ENCODE results near the gene APEX2.

APEX2 gene

DNA sequence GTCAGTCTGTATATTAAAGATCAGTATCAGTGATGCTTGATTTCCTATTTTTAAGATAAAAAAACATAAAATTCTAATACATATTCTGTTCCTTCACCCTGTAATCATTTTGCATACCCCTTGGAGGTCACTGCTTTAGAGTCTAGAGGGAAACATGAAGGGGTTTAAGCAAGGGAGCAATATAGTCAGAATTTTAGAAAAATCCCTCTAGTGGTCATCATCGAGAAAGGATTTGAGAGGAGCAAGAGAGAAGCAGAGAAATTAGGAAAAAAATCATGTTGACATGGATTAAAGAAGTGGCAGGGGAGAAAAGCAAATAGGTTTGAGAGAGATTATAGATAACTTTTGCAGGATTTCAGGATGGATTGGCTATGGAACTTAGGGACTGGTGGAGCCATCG is 11.1 kb downstream of the APEX2 start:
- TF ChIP-seq FOXP2 (optimal IDR thresholded peaks at IDR 0.05; ENCODE audit: borderline replicate concordance, extremely low read depth, extremely low read length, insufficient read depth) (no peak), POLR2AphosphoS5 (IDR thresholded peaks at IDR 0.05; ENCODE audit: low read depth, low read length) (no peak), SIN3A (IDR thresholded peaks at IDR 0.05; ENCODE audit: borderline replicate concordance, insufficient read depth, low read length) (no peak), TAF1 (IDR thresholded peaks at IDR 0.05; ENCODE audit: borderline replicate concordance, insufficient read depth, low read length) (no peak)
- TF ChIP-seq, protein P1, sequence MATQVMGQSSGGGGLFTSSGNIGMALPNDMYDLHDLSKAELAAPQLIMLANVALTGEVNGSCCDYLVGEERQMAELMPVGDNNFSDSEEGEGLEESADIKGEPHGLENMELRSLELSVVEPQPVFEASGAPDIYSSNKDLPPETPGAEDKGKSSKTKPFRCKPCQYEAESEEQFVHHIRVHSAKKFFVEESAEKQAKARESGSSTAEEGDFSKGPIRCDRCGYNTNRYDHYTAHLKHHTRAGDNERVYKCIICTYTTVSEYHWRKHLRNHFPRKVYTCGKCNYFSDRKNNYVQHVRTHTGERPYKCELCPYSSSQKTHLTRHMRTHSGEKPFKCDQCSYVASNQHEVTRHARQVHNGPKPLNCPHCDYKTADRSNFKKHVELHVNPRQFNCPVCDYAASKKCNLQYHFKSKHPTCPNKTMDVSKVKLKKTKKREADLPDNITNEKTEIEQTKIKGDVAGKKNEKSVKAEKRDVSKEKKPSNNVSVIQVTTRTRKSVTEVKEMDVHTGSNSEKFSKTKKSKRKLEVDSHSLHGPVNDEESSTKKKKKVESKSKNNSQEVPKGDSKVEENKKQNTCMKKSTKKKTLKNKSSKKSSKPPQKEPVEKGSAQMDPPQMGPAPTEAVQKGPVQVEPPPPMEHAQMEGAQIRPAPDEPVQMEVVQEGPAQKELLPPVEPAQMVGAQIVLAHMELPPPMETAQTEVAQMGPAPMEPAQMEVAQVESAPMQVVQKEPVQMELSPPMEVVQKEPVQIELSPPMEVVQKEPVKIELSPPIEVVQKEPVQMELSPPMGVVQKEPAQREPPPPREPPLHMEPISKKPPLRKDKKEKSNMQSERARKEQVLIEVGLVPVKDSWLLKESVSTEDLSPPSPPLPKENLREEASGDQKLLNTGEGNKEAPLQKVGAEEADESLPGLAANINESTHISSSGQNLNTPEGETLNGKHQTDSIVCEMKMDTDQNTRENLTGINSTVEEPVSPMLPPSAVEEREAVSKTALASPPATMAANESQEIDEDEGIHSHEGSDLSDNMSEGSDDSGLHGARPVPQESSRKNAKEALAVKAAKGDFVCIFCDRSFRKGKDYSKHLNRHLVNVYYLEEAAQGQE (IDR thresholded peaks at IDR 0.05; ENCODE audit: insufficient read depth in 1 of 2, low read depth in 2 of 2, low read length in 2 of 2): no peak

DNA sequence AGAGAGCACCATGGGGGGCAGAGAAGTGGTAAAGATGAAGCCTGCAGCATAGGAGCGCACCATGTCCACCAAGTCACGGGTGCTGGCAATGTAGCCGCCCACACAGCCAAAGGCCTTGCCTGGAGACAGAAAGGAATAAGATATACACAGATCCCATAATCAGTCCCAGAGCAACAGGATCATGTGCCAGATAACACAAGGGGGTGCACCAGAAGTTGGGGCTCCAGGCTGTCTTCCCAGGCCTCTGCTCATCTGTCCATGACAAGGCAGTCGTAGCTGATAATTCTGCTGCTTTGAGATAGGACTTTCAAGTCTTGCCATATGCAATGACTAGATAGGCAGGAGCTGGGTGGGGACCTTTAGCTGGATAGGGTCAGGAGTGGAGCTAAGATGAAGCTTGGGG is 14.7 kb downstream of the APEX2 start:
- no peak for TF ChIP-seq FOXP2 (optimal IDR thresholded peaks at IDR 0.05; ENCODE audit: borderline replicate concordance, extremely low read depth, extremely low read length, insufficient read depth)
- TF ChIP-seq POLR2AphosphoS5 (IDR thresholded peaks at IDR 0.05; ENCODE audit: low read depth, low read length): no peak
- no peak for TF ChIP-seq TAF1 (IDR thresholded peaks at IDR 0.05; ENCODE audit: borderline replicate concordance, insufficient read depth, low read length)
- TF ChIP-seq, protein P1 (IDR thresholded peaks at IDR 0.05; ENCODE audit: insufficient read depth in 1 of 2, low read depth in 2 of 2, low read length in 2 of 2): no peak
- TF ChIP-seq SIN3A (IDR thresholded peaks at IDR 0.05; ENCODE audit: borderline replicate concordance, insufficient read depth, low read length): no peak

DNA sequence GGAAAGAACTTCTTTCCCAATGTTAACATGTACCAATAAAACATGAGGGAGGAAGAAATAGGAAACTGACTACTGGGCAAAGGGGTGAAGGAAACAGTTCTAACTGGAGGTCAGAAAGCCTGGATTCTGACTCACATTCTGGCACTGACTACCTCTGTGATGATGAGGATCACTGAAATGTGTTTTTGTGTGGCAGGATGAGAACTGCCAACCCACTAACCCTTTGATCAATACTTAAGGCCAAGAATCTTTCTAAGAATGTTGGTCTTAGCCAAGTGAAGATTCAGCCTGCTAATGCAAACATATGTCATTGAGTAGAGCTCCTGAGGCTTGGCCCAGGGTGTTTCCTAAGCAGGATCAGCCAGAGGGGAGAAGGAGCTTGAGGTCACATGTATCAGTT is 26.0 kb downstream of the APEX2 start:
- TF ChIP-seq TAF1 (IDR thresholded peaks at IDR 0.05; ENCODE audit: borderline replicate concordance, insufficient read depth, low read length) (no peak), POLR2AphosphoS5 (IDR thresholded peaks at IDR 0.05; ENCODE audit: low read depth, low read length) (no peak), SIN3A (IDR thresholded peaks at IDR 0.05; ENCODE audit: borderline replicate concordance, insufficient read depth, low read length) (no peak), FOXP2 (optimal IDR thresholded peaks at IDR 0.05; ENCODE audit: borderline replicate concordance, extremely low read depth, extremely low read length, insufficient read depth) (no peak)
- TF ChIP-seq, protein P1 (IDR thresholded peaks at IDR 0.05; ENCODE audit: insufficient read depth in 1 of 2, low read depth in 2 of 2, low read length in 2 of 2): no peak

DNA sequence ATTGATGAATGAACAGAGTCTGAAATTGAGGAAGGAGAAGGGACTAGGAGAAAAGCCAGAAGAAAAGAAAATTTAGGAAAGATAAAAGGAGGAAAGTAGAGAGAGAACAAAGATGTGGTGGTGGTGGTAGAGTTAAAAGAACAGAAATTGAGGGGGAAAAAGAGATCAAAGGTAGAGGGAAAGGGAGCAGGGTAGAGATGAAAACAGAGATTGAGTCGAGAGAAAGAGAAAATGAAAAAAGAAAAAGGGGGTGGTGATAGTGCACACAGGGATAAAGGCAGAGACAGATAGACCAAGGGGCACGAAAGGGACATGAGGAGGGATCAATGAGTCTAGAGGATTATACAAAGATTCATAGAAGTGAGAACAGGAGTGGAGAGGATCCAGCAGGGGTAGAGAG is 26.7 kb downstream of the APEX2 start:
- TF ChIP-seq, protein P1 (IDR thresholded peaks at IDR 0.05; ENCODE audit: insufficient read depth in 1 of 2, low read depth in 2 of 2, low read length in 2 of 2): no peak
- TF ChIP-seq POLR2AphosphoS5 (IDR thresholded peaks at IDR 0.05; ENCODE audit: low read depth, low read length) (no peak), SIN3A (IDR thresholded peaks at IDR 0.05; ENCODE audit: borderline replicate concordance, insufficient read depth, low read length) (no peak), TAF1 (IDR thresholded peaks at IDR 0.05; ENCODE audit: borderline replicate concordance, insufficient read depth, low read length) (no peak), FOXP2 (optimal IDR thresholded peaks at IDR 0.05; ENCODE audit: borderline replicate concordance, extremely low read depth, extremely low read length, insufficient read depth) (no peak)

DNA sequence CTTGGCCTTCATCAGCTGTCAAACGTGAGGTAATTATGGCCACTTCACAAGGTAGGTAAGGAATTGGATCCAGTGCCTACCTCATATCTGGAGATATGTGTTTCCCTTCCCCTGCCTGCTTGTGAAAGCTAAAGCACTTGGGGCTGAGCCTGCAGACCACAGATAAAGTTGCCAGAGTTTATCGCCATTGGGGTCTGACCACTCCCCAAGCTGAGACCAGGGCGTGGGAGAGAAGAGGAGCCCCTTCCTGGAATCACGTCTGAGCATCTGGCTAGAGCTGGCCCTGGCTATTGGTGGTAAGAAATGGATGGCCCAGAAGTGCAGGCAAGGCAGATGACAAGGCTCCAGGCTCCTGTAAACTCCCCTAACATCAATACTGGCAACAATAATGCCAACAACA is 27.9 kb downstream of the APEX2 start:
- TF ChIP-seq TAF1 (IDR thresholded peaks at IDR 0.05; ENCODE audit: borderline replicate concordance, insufficient read depth, low read length) (no peak), POLR2AphosphoS5 (IDR thresholded peaks at IDR 0.05; ENCODE audit: low read depth, low read length) (no peak), SIN3A (IDR thresholded peaks at IDR 0.05; ENCODE audit: borderline replicate concordance, insufficient read depth, low read length) (no peak)
- TF ChIP-seq, protein P1 (IDR thresholded peaks at IDR 0.05; ENCODE audit: insufficient read depth in 1 of 2, low read depth in 2 of 2, low read length in 2 of 2): no peak

All from PFSK-1 (cell line).